ENCODE results near the gene CCDC54.

Gene CCDC54

DNA sequence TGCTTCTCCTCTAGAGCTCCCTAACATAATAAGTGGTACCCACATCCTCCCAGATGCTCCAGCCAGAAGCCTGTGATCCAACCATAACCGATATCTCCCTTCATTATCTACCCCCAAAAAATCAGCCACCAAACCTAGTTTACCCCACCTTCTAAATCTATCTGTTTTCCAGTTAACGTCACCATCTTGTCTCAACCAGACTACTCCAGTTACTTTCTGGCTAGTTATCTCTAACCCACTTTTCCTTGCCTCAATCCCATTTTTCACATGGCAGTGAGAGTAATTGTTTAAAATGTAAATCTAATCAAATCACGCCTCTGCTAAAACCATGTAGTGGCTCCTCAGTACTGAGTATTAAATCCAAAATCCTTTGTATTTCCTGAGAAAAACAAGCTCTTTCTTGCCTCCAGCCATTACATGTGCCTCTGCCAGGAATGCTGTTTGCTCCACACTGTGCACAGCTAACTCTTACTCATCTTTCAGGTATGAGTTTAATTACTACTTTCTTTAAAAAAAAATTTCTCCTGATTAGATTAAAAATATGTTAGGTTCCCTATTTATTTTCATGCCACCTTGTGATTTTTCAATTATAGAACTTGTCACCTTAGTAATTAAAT is 15.4 kb downstream of the CCDC54 start:
- no peak for DNase-seq (ENCODE audit: low read depth in 2 of 3, low spot score in 1 of 3)

DNA sequence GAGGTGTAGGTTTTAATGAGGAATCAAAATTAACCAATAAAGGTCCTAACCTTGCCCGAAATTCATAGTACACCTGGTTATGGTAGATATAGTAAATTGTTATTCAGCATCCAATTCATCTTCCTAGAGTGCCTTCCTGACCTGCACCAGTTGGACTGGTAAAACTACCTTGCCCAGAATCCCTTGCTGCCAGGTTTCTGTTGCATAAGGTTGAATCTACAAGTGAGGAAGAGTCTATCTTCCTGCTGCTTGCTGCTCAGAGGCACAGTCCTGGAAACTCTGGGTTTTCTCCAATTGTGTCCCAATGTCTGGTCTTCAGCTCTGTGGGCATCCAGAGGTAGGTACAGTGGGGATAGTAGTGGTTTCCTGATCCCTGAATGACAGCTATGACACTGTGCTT is 17.3 kb downstream of the CCDC54 start:
- DNase-seq (ENCODE audit: low read depth in 2 of 3, low spot score in 1 of 3), result no peak

DNA sequence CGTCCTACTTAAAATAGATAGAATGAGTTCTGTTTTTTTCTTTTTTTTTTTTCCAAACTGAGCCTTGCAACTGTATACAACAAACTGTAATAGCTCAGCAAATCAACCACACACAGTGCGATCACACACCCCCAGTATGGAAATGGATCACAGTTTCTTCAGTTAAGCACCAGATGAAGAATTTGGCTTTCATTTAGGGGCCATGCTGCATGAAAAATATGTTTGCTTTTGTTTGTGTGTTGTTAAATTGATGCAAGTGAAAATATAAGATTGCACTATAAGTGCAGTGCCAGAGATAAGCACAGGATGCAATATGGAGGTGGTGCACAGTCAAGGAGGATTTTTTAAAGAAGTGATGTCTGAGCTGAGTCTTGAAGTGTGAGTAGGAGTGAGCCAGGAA is 17.8 kb downstream of the CCDC54 start:
- DNase-seq (ENCODE audit: low read depth in 2 of 3, low spot score in 1 of 3), result no peak

DNA sequence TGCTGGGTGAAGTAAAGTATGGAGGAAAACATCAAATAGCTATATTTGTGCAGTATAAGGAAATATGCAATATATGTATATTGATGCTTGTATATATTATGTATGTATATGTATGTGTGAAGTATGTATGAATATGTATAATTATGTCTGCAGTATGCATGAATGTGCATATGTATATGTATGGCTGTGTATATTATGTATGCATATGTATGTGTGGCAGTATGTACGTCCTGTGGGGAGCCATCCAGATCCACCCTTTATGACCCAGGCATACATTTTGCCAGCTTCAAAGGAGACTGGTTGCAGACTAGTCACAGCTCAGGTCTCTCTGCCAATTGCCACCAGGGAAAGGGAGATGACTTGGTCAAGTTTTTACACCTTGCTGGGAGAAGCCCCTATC is 24.1 kb downstream of the CCDC54 start:
- no peak for DNase-seq (ENCODE audit: low read depth in 2 of 3, low spot score in 1 of 3)

DNA sequence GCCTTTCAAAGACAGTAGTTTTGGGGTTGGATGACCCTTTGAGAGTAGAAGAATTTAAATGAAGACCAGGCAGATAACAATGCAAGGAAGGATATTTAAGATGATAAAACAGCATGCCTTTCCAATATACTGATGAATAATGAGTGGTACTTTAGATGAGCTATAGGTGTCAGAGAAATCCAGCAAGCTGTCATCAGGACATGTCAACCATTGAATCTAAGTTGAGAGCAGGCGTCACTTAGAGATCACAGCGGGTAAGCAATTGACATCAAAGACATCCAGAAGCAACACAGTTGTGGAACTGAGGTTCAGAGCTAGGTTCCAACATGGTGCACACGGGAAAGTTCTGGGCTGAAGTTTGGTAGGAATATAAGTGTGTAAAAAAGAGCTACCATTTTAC is 25.0 kb downstream of the CCDC54 start:
- DNase-seq (ENCODE audit: low read depth in 2 of 3, low spot score in 1 of 3), result no peak

DNA sequence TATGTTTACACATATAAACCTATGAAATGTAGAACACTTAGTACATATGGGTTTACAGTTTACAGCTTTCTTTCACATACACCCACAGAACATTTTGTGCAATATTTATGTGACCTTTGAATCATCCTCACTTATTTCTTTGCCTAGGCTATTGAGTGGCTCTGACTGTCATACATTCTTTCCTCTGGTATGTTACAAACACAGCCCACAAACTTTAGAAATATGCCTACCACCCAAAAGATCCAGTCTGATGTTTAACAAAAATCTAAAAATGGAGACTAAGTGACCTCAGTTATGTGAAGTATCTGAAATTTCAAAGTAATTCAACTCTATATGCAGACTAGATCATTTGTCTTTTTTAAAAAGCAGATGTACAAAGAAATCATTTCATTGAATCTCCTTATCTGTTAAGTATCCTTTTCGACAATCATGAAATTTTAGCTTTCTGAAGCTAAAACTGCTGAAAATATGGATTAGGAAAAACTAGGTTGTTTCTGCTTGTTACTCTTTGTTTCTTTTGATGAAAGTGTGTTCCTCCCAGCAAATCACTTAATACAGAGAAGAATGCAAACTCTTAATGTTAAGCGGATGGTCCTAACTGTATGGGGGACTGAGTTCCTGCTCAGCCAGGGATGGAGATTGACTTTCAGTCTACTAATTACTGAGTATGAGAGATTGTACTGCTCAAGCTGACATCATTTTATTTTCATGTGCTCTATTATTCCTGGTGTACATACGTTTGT is 27.7 kb downstream of the CCDC54 start:
- no peak for DNase-seq (ENCODE audit: low read depth in 2 of 3, low spot score in 1 of 3)

DNA sequence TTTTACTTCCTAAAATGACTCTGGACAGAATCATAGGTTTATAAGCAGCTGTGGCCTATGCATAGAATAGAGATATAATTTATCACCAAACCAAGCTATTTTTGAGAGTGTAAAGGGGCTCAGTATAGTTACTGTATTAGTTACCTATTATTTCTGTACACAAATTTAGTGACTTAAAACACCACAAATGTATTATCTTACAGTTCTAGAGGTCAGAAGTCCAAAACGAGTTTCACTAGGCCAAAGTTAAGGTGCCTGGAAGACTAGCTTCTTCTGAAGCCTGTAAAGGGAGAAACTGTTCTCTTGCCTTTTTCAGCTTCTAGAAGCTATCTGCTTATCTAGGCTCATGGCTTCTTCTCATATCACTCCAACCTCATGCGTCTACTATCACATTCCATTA is 30.1 kb downstream of the CCDC54 start:
- DNase-seq (ENCODE audit: low read depth in 2 of 3, low spot score in 1 of 3), result no peak

DNA sequence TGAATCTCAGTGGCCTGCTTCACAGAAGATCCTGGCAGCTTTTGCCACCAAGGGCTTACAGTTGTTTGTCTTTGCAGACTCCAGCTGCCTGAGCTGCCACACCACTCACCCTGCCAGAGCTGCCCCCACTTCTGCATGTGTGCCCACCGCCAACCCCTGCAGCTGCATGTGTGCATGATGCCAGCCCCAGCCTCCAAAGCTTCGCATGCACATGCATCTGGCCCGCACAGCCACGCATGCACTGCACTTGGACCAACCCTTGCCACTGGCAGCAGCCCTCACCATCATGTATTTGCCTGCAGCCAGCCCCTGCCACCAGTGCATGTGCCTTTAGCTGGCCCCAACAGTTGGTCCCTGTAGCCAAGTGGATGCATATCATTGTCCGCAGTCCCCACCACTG is 31.3 kb downstream of the CCDC54 start:
- no peak for DNase-seq (ENCODE audit: low read depth in 2 of 3, low spot score in 1 of 3)

DNA sequence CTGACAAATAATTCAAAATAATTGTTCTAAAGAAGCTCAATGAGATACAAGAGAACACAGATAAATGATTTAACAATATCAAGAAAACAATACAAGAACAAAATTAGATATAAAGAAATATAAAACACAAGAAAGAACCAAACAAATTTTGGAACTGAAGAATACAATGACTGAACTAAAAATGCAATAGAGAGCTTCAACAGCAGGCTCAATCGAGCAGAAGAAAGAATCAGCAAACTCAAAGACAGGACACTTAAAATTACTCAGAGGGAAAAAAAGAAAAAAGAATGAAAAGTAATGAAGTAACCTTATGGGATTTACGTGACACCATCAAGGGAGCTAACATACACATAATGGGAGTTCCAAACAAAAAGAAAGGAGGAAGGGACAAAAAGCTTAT is 32.1 kb downstream of the CCDC54 start:
- no peak for DNase-seq (ENCODE audit: low read depth in 2 of 3, low spot score in 1 of 3)

DNA sequence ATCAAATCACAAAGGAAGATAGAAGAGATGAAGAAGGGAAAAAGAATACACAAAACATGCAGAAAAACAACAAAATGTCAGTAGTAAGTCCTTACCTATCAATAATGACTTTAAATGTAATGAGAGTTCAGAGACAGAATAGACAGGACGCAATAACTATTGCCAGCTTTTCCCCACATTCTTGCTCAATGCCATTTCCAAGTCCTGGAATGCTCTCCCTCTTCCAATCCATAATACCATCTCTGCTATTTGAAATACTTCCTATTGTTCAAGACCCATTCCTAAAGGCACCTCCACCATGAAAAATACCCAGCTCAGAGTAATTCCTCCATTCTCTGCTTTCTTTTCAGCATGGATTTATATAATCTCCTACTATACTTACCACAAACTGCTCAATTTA is 33.4 kb downstream of the CCDC54 start:
- DNase-seq (ENCODE audit: low read depth in 2 of 3, low spot score in 1 of 3), result no peak

DNA sequence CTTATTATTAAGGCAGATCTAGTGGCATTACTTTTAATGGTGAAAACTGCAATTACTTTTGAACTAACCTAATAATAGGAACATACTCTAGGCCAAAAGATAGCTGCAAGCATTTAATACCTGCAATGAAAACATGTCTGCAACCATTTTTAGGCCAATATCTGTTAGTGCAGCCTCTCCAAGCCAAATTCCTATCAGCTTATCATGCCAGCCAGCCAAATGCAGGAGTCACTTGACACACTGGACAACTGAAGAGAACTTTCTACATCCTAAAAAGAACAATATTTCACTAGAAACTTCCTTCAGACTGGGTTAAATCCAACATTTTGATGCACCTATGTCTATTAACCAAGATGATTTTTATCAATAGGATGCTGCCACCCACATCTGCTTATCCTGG is 33.8 kb downstream of the CCDC54 start:
- DNase-seq (ENCODE audit: low read depth in 2 of 3, low spot score in 1 of 3), result no peak

DNA sequence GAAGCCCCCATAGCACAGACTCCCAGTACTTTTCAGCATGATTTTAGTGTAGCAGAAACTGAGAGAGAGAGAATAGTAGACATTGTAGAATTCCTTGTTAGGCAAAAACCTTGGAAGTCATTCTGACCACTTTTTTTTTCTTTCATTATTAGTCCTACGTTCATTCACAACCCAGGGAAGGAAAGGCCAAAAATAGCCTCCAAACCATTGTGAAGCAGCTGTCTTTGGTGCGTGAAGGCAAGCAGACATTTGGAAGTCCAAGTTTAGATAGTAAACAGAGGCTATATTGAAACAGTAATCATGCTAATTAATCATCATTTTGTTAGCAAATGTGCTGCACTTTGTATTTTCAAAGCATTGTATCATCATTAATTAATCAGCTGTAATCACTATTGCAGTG is 34.5 kb downstream of the CCDC54 start:
- DNase-seq (ENCODE audit: low read depth in 2 of 3, low spot score in 1 of 3), result no peak

DNA sequence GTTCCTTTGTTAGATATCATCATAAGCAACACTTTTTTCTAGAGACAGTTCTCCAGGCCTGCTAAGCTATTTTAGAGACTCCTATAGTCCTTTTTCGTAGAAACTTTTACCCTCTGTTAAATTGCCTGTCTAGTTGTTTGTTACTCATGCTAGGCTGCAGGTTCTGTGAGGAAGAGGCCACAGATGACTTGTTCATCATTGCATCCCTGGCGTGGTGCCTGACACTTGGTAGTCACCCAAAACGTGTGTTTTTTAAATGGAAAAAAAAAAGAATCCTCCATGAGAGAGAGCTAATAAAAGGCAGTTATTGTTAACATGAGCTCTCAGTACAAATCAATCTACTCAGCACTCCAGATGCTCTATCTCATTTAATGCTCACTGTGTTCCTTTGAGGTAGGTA is 35.1 kb downstream of the CCDC54 start:
- no peak for DNase-seq (ENCODE audit: low read depth in 2 of 3, low spot score in 1 of 3)

DNA sequence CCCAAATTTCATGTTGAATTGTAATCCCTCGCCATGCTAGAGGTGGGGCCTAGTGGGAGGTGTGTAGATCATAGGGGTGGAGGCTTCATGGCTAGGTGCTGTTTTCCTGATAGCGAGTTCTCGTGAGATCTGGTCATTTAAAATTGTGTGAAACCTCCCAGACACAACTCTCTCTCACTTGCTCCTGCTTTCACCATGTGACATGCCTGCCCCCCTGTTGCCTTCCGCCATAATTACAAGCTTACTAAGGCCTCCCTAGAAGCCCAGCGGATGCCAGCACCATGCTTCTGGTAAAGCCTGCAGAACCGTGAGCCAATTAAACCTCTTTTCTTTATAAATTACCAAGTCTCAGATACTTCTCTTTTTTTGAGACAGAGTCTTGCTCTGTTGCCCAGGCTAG is 36.0 kb downstream of the CCDC54 start:
- no peak for DNase-seq (ENCODE audit: low read depth in 2 of 3, low spot score in 1 of 3)

DNA sequence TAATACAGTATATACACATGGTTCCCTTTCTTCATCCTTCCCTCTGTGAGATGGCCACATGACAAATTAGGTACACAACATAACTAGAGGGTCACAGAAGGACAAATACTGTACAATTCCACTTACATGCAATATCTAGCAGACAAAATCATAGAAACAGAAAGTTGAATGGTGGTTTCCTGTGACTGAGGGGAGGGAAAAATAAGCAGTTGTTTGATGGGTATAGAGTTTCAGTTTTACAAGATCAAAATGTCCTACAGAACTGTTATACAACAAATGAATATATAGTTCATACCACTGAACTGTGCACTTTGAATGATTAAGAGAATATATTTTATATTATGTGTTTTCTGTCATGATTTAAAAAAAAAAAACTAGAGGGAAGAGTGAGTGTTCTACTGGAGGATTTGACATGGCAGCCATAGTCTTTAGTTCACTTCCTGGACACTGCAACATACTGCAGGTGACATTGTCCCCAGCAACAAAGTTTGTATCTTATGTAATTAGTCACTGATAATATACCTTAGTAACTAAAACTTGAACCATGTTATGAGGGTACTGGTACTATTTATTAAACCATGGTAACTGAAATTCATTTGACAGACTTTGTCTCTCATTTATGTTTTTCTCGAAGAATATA is 37.2 kb downstream of the CCDC54 start:
- DNase-seq (ENCODE audit: low read depth in 2 of 3, low spot score in 1 of 3), result no peak

DNA sequence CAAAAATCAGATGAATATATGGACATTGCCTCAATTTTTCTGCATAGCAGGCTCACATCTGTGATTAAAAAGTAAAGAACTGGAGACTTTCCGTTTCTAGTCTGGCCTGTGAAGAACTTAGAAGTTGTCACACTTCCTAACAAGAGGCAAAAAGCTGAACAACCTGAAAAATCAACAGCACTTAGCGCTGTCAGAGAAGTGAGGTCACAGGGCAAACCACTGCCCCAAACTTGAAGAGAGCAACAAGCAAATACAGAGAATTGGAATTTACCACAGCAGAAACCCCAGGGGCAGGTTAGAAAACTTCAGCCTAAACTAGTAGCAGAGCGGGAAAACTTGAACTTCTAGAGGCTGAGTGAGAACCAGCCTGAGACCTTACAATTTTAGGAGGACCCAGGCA is 38.9 kb downstream of the CCDC54 start:
- no peak for DNase-seq (ENCODE audit: low read depth in 2 of 3, low spot score in 1 of 3)

DNA sequence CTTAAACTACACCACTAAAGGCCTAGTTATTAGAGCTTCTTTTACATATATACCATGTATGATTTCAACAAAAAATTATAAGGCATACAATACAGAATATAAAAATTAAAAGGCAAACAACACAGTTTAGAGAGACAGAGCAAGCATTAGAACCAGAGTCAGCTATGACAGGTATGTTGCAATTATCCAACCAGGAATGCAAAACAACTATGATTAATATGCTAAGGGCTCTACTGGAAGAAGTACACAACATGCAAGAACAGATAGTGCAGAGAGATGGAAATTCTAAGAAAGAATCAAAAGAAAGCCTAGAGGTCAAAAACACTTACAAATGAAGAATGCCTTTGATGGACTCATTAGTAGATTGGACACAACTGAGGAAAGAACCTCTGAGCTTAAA is 39.6 kb downstream of the CCDC54 start:
- DNase-seq (ENCODE audit: low read depth in 2 of 3, low spot score in 1 of 3), result no peak

DNA sequence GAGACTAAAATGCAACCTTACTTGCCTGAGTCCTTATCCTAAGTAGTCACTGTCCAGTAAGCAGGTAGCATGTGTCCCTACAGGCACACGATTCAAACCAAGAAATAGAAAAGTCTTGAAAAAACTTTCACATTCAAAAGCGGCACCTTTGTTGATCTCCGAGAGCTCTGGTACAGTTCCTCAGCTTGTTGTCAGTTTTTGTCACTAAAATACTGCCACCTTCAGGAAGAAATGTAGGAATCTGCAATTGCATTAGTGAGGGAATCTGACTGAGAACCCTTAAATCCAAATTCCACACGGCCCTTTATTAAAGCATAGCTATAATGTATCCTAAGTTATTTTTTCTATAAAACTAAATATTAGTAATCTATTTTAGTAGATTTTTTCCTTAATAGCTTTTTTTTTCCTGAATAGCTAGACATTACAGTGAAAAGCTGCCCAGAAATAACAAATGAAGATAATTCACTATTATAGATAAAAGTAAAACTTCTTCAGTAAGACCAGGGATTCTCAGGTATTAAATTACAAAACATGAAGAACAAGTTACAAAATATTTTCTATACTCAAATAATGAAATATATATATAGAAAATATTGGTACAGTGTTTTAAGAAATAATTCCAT is 44.0 kb downstream of the CCDC54 start:
- peak in 1 of 3 donors; percentile 7 for DNase-seq (ENCODE audit: low read depth in 2 of 3, low spot score in 1 of 3)

DNA sequence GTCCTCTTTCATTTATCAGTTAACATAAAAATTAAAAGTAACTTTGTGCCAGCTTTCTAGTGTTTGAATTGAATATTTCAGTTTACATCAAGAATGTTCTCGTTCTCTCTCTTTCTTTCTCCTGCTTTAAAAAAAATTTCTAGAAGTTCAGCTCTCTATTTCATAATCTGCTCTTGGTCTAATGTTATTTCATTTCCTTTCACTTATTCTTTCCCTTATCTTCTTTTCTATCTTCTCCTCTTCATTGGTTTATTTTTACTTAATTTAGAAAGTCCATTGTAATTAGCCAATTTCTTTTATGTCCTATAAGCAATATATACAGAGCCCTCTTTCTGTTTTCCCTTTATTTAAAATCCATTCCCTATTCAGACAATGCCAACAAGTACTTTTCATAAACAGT is 44.6 kb downstream of the CCDC54 start:
- DNase-seq (ENCODE audit: low read depth in 2 of 3, low spot score in 1 of 3), result no peak

DNA sequence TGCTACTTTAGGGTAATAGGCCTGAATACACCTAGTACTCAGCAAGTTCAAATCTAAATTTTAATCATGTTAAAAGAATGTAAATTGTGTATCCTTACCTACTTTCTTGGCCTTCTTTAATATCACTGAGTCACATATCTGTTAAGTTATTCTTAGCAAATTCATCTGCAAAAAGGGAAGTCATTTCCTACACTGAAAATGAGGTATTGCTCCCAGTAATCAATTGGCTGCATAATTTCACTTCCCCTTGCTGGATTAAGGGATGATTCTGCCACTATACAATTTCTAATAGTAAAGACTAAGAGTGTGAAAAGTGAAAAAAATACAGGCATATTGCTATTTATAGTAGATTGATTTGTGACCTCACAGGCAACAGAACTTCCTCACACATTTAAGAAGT is 47.8 kb downstream of the CCDC54 start:
- DNase-seq (ENCODE audit: low read depth in 2 of 3, low spot score in 1 of 3), result no peak

DNA sequence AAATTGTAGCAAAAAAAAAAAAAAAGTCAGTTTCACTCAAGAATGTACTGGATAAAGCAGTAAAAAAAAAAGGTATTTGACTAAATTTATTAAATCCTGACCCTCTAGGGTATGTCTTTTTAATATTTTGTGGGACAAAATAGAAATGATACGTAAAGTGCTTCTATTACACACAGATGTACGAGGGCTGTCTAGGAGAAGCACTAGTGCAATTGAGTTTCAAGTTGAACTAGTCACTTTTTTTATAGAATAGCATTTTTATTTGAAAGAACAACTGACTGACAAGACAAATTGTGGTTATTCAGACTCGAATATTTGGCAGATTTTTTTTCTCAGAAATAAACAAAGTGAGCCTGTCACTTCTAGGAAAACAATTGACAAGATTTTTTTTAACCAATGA is 49.0 kb downstream of the CCDC54 start:
- DNase-seq (ENCODE audit: low read depth in 2 of 3, low spot score in 1 of 3), result no peak
